HG02938 (cell line): Measurements from ENCODE around the gene KIF24.
"Not testable (repeated sequence)": the region's sequence is repeated elsewhere in the genome, so short reads cannot be mapped to it uniquely, and the experiment has no call there.

Experiments used
- ATAC-seq: cut with Tn5 transposase; IDR thresholded peaks from one replicate; pipeline ENCODE4 v1.9.1; 2021; ENCODE audit warnings: mild to moderate bottlenecking, moderate library complexity; ENCODE audit not compliant: unreplicated experiment

KIF24 gene, protein sequence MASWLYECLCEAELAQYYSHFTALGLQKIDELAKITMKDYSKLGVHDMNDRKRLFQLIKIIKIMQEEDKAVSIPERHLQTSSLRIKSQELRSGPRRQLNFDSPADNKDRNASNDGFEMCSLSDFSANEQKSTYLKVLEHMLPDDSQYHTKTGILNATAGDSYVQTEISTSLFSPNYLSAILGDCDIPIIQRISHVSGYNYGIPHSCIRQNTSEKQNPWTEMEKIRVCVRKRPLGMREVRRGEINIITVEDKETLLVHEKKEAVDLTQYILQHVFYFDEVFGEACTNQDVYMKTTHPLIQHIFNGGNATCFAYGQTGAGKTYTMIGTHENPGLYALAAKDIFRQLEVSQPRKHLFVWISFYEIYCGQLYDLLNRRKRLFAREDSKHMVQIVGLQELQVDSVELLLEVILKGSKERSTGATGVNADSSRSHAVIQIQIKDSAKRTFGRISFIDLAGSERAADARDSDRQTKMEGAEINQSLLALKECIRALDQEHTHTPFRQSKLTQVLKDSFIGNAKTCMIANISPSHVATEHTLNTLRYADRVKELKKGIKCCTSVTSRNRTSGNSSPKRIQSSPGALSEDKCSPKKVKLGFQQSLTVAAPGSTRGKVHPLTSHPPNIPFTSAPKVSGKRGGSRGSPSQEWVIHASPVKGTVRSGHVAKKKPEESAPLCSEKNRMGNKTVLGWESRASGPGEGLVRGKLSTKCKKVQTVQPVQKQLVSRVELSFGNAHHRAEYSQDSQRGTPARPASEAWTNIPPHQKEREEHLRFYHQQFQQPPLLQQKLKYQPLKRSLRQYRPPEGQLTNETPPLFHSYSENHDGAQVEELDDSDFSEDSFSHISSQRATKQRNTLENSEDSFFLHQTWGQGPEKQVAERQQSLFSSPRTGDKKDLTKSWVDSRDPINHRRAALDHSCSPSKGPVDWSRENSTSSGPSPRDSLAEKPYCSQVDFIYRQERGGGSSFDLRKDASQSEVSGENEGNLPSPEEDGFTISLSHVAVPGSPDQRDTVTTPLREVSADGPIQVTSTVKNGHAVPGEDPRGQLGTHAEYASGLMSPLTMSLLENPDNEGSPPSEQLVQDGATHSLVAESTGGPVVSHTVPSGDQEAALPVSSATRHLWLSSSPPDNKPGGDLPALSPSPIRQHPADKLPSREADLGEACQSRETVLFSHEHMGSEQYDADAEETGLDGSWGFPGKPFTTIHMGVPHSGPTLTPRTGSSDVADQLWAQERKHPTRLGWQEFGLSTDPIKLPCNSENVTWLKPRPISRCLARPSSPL (N-terminal part only)

DNA sequence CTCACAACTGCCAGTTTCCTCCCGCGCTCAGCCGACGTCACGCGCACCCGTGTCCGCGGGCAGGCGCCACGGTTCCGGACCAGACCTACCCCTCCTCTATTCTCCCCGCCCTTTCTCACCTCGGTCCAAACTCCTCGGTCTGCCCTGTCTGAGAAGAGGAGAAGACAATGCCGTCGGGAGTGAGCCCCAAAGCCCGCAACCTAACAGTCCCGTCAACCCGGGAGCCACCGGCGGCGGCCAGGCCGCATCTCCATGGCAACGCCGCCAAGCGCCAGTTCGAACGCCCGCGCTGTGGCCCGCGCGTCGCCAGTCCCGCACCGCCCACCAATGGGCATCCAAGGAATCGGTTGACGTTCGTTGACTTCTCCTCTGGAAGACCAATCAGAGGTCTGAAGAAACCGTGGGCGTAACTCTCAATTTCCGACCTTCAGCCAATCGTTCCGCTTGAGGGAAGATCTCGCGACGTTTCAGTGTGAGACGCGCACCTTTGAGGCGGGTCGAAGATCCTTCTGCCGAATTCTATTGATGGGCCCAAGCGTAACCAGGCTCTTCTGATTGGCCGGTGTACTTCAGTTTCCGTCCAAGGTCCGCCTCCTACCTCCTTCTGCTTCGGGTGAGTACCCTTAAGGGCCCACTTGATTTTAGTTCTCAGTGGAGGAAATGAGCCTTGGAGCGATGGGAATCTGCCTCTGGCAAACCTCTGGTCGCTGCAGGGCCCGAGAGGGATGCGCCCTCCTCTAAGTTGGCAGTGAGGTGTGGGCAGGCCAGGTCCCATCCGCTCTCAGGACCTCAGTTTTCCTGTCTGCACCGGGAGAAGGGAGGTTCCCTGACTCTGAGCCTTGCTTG, at the start of gene KIF24, which contains the start of gene NUDT2:
Gene KIF24 (minus strand): TSS at position 282 of the 846 bp plus-strand sequence. CDS start 17,922 bp downstream, outside the sequence.
Gene NUDT2 (plus strand): TSS at position 583 of the 846 bp plus-strand sequence. CDS start 9,471 bp downstream, outside the sequence.
- ATAC-seq: peak; percentile 93

DNA sequence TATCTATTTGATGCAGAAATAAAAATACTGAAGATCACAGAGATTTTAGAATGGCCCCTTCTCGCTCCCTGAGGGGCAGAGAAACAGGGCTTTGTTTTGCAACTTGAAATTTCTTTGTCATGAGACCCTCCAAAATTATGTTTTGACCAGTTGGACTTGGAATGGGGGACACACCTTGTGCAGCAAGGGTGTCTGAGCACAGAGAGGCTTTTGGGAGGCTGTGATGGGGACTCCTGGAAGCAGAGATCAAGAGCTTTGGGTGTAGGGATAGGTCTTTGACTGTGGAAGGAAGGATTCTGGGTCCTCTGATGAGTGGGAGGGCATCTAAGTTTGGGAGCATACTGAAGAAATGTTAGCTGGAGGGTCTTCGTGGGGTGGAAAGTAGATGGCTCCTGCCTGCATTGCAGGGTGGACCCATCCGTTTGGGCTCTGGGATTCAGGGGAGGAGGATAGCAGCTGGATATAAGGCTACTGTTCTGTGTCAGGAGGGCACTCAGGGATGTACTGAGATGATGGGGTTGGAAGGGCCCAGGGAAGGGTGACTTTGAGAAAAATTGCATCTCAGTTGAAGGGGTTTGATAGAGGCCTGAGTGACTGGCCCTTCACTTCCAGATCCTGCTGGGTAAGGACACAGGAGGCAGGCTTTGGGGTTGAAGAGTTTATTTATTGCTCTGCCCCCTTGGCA, 49.5 kb upstream of the KIF24 start:
- ATAC-seq: no peak

DNA sequence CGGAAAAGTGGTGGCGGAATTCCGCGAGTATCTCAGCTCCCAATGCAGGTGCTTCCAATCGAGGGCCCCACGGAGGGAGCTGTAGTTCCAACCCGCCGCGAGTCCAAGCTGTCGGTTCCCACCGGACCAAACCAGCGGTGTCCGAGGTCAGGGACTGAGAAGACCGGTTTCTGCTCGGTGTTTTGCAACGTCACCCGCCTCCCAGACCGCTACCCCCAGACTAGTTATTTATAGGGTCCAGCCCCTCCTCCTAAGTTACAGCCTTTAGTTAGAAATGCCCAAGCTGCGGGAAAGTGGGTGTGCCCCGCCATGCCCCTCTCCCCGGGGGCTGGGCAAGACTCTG, 48.3 kb upstream of the KIF24 start:
- ATAC-seq: no peak

DNA sequence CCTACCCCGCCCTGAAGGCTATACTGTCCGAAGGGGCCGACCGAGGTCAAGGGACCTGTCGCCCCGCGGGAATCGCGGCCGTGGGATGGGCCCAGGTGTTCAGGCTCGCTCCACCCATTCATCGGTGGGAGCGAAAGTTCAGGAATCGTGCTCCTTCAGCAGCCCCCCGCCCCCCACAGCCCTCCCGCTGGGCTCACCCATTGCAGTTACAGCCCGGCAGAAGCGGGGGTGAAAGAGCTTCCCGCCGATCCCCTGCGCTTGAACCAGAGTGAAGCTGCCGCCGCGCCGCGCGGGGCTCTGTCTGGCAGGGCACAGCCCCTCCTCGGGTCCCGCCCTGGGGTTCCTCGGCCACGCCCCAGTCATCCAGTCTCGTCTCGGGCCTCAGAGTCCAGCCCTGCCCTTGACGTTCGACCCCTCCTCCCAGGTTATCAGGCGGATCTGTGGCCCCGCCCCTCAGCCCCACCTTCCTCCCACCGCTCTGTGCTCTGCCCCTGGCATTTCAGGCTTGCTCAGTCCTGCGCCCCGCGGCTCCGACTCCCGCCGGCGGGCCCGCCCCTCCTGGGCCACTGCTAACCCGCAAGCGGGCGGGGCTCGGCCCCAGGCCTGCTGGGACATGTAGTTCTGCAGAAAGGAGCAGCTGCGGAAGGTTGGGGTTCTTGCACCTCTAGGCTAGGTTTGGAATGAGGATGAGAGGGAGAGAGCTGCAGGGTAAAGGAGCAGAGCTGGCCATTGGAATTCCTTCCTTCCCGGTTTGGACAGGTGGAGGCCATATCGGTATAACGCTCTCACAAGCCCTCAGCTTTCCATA, 47.7 kb upstream of the KIF24 start, which contains the start of gene MYORG:
Gene MYORG (minus strand): TSS at position 303 of the 808 bp plus-strand sequence. CDS start 3,955 bp downstream, outside the sequence.
- peak; percentile 78 for ATAC-seq

DNA sequence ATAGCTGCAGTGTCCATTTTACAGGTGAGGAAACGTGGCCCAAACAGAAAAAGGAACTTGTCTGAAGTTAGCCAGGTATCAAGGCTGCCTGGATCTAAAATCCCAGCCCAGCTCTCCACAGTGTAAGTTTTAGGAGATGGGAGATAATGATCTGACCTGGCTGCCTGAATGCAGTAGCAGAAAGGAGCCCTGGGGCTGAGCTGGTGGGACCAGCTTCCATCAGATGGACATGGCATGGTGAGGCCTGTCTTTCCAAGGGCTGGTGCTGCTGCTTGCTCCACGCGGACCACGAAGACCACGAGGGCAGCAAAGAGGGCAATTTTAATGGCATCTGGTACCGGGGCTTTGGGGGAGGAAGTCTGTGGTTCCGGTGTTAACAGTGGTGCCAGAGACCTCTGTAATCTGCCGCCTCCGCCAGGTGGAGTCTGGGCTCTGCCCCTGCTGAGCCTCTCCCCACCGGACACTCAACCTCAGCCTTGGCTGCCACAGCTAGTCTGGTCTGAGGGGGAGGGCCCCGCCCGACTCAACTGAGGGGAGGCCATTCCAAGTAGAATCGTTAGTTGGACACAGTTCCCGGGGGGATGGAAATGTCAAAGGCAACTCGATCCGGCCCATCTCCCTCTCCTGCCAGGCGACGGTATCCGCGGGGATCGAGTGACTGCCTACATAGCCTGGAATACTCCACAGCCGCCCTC, 47.0 kb upstream of the KIF24 start:
- no peak for ATAC-seq

DNA sequence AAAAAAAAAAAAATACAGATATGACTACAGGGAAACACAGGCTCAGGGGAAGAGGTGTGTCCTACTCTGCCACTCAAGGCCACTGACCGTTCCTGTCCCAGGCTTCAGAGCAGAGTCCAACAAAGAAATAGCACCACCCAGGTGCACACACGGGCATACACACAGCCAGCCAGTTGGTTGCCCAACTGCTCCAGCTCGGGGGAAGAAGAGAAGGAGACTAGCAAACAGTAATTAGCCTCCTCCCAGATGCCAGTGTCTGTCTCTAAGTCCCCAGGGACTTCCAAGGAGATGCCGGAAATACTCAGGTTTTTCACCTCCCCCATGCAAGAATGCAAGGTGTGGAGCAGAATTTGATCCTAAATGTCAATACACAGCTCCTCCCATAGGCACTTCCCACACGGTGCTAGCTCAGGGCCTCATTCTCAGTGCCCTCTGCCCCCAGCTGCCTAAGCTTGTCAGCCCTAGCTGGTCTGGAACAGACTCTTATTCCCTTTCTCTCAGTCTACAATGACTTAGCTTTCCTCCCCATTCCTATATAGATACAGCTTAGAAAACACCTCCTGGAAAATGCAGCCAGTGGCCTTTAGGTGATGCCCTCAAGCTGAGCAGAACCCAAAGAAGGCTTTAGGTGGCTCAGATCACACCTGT, 46.0 kb upstream of the KIF24 start:
- no peak for ATAC-seq

DNA sequence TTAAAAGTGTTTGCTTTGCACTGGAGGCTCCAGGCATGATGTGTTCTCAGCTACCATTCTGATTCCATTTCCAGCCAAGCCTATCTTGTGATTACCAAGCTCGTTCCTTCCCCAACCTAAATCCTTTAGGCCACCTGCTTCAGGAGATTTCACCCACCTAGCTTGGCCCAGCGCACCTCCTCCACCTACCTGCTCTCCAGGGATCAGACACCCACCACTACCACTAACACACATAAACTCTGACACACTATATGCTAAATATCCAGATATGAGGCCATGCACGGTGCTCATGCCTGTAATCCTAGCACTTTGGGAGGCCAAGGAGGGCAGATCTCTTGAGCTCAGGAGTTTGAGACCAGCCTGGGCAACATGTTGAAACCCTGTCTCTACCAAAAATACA, 45.3 kb upstream of the KIF24 start:
- no peak for ATAC-seq

DNA sequence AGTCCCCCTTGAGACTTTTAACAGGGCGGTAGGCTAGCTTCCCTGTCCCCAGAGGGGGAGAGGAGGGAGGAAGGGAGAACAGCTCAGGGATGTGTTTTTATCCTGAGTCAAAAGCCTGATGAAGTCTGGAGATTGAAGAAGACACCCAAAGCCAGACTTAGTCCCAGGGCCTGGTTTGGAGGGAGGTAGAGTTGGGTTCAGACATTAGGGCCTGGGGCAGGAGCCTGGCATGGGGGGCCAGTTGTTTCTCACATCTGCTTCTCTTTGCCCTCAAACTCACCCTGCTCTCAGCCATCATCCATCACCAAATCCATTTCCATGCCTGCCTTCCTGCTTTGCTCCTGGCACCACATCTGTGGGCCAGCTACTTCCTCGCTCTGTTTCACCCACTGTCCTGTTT, 44.7 kb upstream of the KIF24 start:
- no peak for ATAC-seq

DNA sequence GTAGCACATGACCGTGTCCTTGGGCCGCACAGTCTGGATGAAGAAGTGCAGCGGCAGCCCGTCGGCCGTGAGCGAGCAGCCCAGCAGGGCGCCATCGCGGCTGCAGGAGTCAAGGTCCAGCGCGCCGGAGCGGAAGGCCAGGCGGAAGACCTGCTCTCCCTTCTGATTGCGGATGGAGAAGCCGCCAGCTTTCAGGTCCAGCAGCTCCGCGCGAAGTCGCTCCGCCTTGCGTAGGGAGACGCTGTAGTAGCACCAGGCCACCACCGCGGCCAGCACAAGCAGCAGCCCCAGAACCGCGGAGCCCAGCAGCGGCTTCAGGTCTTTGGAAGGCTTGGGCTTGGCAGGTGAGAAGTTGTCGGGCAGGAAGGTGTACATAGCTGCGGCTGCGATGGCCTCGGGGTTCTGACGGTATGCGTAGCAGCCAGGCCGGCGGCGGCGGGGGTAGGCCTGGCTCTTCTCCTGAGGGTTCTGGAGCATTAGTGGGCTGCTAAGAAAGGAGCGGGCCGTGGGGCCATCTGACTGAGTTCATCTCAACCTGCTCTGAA, 43.5 kb upstream of the KIF24 start:
- no peak for ATAC-seq

DNA sequence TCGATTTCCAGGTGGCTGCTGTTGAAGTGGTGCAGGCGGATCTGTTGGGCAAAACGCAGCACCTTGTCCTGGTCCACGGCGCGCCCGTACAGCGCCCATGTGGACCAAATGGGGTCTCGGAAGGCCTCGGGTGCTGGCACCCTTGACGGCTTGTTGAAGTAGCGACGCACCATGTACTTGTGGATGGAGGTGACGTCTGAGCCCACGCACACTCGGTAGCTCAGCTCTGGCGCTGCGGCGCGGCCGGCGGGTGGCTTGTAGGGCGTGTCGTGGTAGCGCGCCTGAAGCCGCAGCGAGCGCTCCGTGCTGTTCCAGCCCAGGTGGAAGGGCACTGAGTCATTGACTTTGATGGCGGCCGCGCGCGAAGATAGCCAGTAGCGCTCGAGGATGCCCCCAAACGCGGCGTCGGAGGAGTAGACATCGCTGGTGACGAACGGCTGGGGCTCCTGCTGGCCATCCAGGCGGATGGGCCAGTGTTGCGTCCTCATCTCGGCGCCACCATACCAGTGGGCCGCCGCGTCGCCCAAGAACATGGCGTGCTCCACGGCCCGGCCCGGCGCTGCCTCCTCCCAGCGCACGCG, 42.9 kb upstream of the KIF24 start:
- no peak for ATAC-seq

DNA sequence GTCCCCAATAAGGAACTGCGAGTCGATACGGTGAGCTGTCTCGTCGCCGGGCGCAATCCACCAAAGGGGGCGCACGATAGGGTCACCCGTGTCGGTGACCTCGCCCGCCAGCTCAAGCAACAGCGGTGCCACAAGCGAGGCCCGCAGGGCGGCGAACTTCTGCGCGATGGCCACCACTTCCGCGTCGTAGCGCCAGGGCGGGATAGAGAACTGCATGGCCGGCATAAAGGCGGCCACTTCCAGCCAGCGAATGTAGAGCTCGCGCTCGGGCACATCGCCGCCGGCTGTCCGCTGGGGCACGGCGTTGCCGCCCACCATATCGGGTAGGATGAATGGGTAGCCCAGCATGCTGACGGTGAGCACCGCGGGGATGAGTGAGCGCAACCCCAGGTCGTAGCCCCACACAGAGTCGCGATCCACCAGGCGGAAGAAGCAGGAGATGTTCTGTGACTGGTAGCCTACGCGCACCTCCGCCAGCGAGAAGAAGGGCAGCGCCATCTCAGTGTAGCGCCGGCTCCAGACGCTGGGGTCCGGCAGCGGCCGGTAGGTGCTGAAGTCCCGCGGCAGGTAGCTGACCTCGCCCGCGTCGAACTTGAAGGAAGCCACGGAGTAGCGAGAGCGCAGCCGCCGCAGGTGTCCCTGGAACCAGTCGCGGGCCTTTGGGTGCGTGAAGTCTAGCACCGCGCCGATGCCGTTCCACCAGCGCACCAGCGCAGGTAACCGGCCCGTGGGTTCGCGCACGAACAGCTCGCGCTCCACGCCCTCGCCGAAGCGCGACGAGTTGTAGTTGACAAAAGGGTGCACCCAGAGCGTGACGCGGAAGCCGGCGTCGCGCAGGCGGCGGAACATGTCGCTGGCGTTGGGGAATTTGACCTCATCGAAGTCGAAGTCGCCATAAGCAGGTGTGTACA, 42.2 kb upstream of the KIF24 start:
- ATAC-seq: no peak

DNA sequence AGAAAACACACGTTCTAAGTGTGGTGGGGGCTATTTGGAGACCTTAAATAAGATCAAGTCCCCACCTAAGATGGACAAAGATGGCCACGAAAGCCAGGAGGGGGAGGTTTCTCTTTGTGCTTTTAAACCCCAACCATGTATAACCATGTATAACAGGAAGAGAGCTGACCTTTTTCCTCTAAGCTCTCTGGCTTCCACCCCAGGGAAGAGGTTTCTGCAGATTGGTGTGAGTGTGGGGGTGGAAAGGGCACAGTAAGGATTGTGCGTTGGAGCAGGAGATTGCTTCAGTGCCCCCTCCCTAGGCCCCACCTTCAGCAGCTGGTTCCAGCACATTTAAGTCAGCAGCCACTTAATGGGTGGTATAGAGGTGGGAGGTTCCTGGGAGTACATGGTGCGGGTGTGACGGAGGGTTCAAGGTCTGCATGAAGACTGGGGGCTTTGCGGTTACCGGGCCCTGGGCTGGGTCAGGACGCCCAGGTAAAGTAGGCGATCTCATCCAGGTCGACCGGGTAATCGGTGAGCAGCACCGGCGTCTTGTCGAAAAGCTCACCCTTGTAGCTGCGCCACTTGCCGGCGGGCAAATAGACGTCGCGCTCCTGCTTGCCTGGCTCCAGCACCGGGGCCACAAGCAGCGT, 41.4 kb upstream of the KIF24 start:
- ATAC-seq: no peak

DNA sequence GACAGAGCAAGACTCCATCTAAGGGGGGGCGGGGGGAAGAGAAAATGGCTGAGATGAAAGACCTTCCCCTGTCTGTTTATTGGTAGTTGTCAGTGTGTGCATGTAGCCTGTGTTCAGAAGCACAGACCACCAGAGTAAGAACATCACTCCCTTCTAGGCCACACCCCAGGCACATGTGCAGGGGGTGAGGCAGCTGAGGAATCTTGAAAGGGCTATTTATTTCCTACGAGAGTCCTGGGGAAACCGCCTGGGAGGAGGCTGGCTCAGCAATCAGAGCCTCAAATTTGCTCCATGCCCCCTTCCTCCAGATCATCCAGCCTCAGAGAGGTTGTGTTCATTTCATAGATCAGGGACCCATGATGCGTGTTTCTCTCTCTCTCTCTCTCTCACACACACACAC, 40.6 kb upstream of the KIF24 start:
- ATAC-seq: no peak

DNA sequence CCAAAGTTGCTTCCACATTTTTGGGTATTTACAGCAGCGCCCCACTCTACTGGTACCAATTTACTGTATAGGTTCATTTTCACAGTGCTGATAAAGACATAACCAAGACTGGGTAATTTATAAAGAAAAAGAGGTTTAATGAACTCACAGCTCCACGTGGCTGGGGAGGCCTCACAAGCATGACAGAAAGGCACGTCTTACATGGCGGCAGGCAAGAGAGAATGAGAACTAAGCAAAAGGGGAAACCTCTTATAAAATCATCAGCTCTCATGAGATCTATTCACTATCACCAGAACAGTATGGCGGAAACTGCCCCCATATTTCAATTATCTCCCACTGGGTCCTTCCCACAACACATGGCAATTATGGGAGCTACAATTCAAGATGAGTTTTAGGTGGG, 39.7 kb upstream of the KIF24 start:
- ATAC-seq: not testable (repeated sequence)

DNA sequence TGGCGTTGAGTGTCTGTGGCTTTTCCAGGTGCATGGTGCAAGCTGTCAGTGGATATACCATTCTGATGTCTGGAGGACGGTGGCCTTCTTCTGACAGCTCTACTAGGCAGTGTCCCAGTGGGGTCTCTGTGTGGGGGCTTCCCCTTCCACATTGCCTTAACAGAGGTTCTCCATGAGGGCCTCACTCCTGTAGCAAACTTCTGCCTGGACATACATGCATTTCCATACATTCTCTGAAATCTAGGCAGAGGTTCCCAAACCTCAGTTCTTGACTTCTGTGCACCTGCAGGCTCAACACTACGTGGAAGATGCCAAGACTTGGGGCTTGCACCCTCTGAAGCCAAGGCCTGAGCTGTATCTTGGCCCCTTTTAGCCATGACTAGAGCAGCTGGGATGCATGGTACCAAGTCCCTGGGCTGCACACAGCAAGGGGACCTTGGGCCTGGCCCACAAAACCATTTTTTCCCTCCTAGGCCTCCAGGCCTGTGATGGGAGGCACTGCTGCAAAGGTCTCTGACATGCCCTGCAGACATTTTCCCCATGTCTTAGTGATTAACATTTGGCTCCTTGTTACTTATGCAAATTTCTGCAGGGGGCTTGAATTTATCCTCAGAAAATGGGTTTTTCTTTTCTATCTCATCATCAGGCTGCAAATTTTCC, 38.8 kb upstream of the KIF24 start:
- not testable (repeated sequence) for ATAC-seq
